ENCODE data around the gene GTPBP1.

- peak; percentile 57 for TF ChIP-seq CTCF (IDR thresholded peaks at IDR 0.05; ENCODE audit: insufficient read depth, low read depth, low read length)
- TF ChIP-seq EZH2 (IDR thresholded peaks at IDR 0.05; ENCODE audit: insufficient read depth, low read length): no peak
Observed at GRCh38 chr22:38766076-38766777, 60.5 kb downstream of the GTPBP1 start.
